ENCODE results near the gene FOXK2.
A peak's percentile ranks its signal among the peaks of the same experiment; 100 is the strongest.

FOXK2 gene

DNA sequence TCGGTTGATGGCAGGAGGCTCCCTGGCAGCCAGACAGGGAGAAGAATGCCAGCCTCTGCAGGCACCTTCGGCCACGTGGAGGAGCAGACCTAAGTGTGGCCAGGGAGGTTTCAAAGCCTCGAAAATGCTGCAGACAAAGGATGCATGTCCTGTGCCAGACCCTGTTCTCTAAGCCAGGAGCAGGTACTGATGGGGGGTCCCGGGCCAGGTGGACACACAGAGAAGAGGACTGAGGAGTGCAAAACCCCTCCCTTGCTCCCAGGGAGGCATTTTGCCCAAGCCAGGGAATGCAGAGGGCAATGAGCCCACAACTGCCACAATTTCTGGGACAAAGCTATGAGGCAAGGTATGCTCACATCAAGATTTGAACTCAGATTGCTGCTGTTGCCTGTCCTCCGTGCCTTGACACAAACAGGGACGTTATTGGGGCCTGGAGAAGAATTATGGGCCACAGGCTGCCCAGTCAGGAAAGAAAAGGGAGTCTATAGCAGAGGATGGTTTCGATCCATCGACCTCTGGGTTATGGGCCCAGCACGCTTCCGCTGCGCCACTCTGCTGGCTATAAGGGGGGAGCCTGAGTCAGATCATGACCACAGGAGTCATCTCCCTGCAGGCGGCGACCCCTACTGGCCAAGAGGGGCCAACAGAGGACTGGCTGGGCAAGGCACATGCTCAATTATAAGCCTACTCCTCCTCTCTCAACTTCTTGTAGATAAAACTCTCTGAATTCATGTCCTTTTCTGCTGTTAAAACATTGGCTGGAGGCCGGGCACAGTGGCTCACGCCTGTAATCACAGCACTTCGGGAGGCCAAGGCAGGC, 25.1 kb upstream of the FOXK2 start:
- no peaks in the 10 kb centered on the region for H3K36me3 ChIP-seq (ENCODE audit: control insufficient read depth, insufficient read depth, low read length)
- no peaks in the 10 kb centered on the region for H3K27me3 ChIP-seq (replicated peaks; ENCODE audit: control insufficient read depth, insufficient read depth, low read length, poor library complexity, severe bottlenecking)
- H3K4me1 ChIP-seq (ENCODE audit: control insufficient read depth, insufficient read depth, low read length, poor library complexity, severe bottlenecking) = peaks cover 6% of the 10 kb centered on the region
- no peaks in the 10 kb centered on the region for H3K9me3 ChIP-seq (ENCODE audit: control insufficient read depth, low read length)
- H3K27ac ChIP-seq (ENCODE audit: insufficient read depth, low read length, poor library complexity, severe bottlenecking) = peak overlapping the region; percentile 5
- no peak overlapping the region for H3K4me3 ChIP-seq (ENCODE audit: insufficient read depth, low read depth, low read length, poor library complexity, severe bottlenecking)
- DNase-seq = peak; percentile 70 to 79 (median 78)

DNA sequence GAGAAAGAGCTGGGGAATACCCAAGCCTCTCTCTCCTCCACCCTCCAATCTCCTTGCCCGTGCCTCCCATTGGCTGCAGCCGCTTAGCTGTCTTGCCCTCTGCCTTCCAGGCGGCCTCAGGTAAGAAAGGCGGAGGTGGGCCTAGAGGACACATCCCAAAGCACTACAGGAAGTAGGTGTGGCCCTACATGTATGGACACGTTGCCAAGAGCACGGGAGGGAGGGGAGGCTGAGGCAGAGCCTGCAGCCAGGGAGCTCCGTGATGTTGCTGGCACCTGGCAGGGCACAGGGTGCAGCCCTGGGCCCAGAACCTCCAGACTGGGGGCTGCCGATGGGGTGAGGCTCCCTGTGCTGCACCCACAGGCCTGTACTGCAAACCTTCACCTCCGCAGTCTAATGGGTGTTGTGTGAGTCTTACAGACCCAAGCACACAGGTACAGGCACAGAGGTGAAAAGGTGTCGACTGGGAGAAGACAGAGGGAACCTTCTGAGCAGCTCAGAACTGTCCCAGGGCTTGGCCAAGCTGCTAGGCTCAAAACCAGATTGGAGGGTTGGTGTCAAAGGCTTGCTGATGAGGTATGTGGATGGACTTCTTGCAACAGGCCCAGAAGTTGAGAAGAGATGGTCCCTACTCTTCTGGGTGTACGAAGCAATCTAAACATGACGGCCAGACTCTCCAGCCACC, 23.5 kb upstream of the FOXK2 start:
- Histone ChIP-seq H3K27me3 (replicated peaks; ENCODE audit: control insufficient read depth, insufficient read depth, low read length, poor library complexity, severe bottlenecking) (no peaks in the 10 kb centered on the region), H3K4me3 (ENCODE audit: insufficient read depth, low read depth, low read length, poor library complexity, severe bottlenecking) (no peak overlapping the region), H3K4me1 (ENCODE audit: control insufficient read depth, insufficient read depth, low read length, poor library complexity, severe bottlenecking) (peaks cover 6% of the 10 kb centered on the region), H3K9me3 (ENCODE audit: control insufficient read depth, low read length) (no peaks in the 10 kb centered on the region), H3K27ac (ENCODE audit: insufficient read depth, low read length, poor library complexity, severe bottlenecking) (peak overlapping the region; percentile 66), H3K36me3 (ENCODE audit: control insufficient read depth, insufficient read depth, low read length) (no peaks in the 10 kb centered on the region)
- no peak for DNase-seq

- peak overlapping the region; percentile 63 for H3K4me3 ChIP-seq (ENCODE audit: insufficient read depth, low read depth, low read length, poor library complexity, severe bottlenecking)
- DNase-seq = peak; percentile 72 to 90 (median 84)
- H3K9me3 ChIP-seq (ENCODE audit: control insufficient read depth, low read length) = no peaks in the 10 kb centered on the region
- no peaks in the 10 kb centered on the region for H3K36me3 ChIP-seq (ENCODE audit: control insufficient read depth, insufficient read depth, low read length)
- peaks cover 6% of the 10 kb centered on the region for H3K4me1 ChIP-seq (ENCODE audit: control insufficient read depth, insufficient read depth, low read length, poor library complexity, severe bottlenecking)
- H3K27me3 ChIP-seq (replicated peaks; ENCODE audit: control insufficient read depth, insufficient read depth, low read length, poor library complexity, severe bottlenecking) = no peaks in the 10 kb centered on the region
- H3K27ac ChIP-seq (ENCODE audit: insufficient read depth, low read length, poor library complexity, severe bottlenecking) = peak overlapping the region; percentile 66
Observed at GRCh38 chr17:82496529-82497434, 22.8 kb upstream of the FOXK2 start.

DNA sequence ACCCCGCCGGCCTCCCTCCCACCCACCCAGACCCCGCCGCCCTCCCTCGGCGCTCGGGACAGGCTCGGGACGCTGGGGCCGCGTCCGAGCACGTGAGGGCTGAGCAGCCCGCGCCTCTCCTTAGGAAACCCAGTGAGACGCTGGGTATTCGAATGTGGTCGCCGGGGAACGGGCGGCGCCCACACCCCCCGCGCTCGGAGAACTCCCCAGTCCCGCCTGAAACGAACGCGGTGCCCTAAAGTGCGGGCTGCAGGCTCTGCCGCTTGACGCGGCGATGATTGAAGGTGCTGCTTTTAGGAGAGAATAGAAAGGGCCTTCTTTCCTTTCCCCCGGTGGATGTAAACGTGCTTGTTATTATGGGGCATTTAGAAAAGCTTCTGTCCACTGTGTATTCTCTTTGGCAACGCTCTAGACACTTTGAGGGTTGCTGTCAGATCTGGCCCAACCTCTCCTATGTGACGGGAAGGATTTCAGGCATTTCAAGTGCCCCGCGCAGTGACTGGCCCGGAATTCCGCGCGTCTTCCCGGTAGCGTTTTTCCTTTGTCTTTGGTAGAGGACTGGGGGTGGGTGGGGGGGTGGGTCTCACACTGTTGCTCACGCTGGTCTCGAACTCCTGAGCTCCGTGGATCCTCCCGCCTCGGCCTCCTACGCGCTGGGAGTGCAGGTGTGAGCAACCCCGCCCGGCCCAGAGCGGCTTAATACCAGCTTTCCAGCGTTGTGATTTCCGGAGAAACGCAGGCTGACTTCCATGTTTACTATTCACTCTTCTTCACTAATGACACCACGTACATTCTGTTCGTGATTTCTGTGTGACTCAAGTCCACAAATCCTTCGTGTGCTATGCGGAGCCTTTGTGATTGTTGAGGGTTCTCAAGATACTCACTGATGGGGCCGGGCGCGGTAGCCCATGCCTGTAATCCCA, 21.8 kb upstream of the FOXK2 start:
- Histone ChIP-seq H3K4me1 (ENCODE audit: control insufficient read depth, insufficient read depth, low read length, poor library complexity, severe bottlenecking) (peaks cover 6% of the 10 kb centered on the region), H3K27me3 (replicated peaks; ENCODE audit: control insufficient read depth, insufficient read depth, low read length, poor library complexity, severe bottlenecking) (no peaks in the 10 kb centered on the region), H3K9me3 (ENCODE audit: control insufficient read depth, low read length) (no peaks in the 10 kb centered on the region), H3K27ac (ENCODE audit: insufficient read depth, low read length, poor library complexity, severe bottlenecking) (peak overlapping the region; percentile 57), H3K36me3 (ENCODE audit: control insufficient read depth, insufficient read depth, low read length) (no peaks in the 10 kb centered on the region), H3K4me3 (ENCODE audit: insufficient read depth, low read depth, low read length, poor library complexity, severe bottlenecking) (peak overlapping the region; percentile 57)
- peak; percentile 36 to 45 (median 39) for DNase-seq

GRCh38 chr17:82502207-82502606, 17.3 kb upstream of the FOXK2 start:
- Histone ChIP-seq H3K36me3 (ENCODE audit: control insufficient read depth, insufficient read depth, low read length) (no peaks in the 10 kb centered on the region), H3K4me1 (ENCODE audit: control insufficient read depth, insufficient read depth, low read length, poor library complexity, severe bottlenecking) (peaks cover 6% of the 10 kb centered on the region), H3K4me3 (ENCODE audit: insufficient read depth, low read depth, low read length, poor library complexity, severe bottlenecking) (no peak overlapping the region), H3K27ac (ENCODE audit: insufficient read depth, low read length, poor library complexity, severe bottlenecking) (no peak overlapping the region), H3K27me3 (replicated peaks; ENCODE audit: control insufficient read depth, insufficient read depth, low read length, poor library complexity, severe bottlenecking) (no peaks in the 10 kb centered on the region), H3K9me3 (ENCODE audit: control insufficient read depth, low read length) (no peaks in the 10 kb centered on the region)
- DNase-seq = no peak

DNA sequence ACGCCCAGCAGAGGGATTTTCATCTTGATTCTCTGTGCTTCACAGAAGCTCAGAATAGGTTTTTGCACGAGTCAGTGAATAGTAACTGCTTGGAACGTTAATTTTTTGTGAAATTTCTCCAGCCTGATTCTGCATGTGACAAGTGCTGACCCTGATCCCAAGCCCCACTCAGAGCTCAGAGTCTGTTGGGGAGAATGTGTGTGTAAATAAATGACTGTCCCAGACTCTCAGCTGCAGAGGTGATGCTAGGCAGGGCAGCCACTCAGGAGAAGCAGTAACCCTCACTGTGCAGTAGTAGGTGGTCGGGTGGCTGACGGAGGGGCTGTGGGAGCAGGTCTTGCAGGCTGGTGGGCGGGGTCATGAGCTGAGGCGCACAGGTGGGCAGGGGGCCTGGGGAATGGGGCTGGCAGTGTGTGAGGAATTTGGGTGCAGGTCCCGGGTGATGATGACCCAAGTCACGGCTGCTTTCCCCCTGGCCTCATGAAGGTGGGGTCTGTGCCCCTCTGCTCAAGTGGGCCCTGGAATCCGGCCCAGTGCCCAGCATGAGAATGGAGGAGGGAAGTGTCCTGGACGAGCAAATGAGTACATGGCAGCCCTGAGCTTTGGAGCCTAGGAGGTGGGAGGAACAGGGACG, 16.3 kb upstream of the FOXK2 start:
- Histone ChIP-seq H3K27ac (ENCODE audit: insufficient read depth, low read length, poor library complexity, severe bottlenecking) (no peak overlapping the region), H3K27me3 (replicated peaks; ENCODE audit: control insufficient read depth, insufficient read depth, low read length, poor library complexity, severe bottlenecking) (no peaks in the 10 kb centered on the region), H3K4me3 (ENCODE audit: insufficient read depth, low read depth, low read length, poor library complexity, severe bottlenecking) (no peak overlapping the region), H3K36me3 (ENCODE audit: control insufficient read depth, insufficient read depth, low read length) (no peaks in the 10 kb centered on the region), H3K4me1 (ENCODE audit: control insufficient read depth, insufficient read depth, low read length, poor library complexity, severe bottlenecking) (no peaks in the 10 kb centered on the region), H3K9me3 (ENCODE audit: control insufficient read depth, low read length) (no peaks in the 10 kb centered on the region)
- DNase-seq = no peak

- no peaks in the 10 kb centered on the region for H3K27me3 ChIP-seq (replicated peaks; ENCODE audit: control insufficient read depth, insufficient read depth, low read length, poor library complexity, severe bottlenecking)
- no peak overlapping the region for H3K4me3 ChIP-seq (ENCODE audit: insufficient read depth, low read depth, low read length, poor library complexity, severe bottlenecking)
- H3K9me3 ChIP-seq (ENCODE audit: control insufficient read depth, low read length) = no peaks in the 10 kb centered on the region
Observed at GRCh38 chr17:82503728-82504308, 15.7 kb upstream of the FOXK2 start.

GRCh38 chr17:82505296-82505695, 14.2 kb upstream of the FOXK2 start:
- no peak for DNase-seq
- H3K4me1 ChIP-seq (ENCODE audit: control insufficient read depth, insufficient read depth, low read length, poor library complexity, severe bottlenecking) = no peaks in the 10 kb centered on the region
- no peak overlapping the region for H3K4me3 ChIP-seq (ENCODE audit: insufficient read depth, low read depth, low read length, poor library complexity, severe bottlenecking)
- no peaks in the 10 kb centered on the region for H3K36me3 ChIP-seq (ENCODE audit: control insufficient read depth, insufficient read depth, low read length)
- H3K27ac ChIP-seq (ENCODE audit: insufficient read depth, low read length, poor library complexity, severe bottlenecking) = no peak overlapping the region
- no peaks in the 10 kb centered on the region for H3K27me3 ChIP-seq (replicated peaks; ENCODE audit: control insufficient read depth, insufficient read depth, low read length, poor library complexity, severe bottlenecking)
- no peaks in the 10 kb centered on the region for H3K9me3 ChIP-seq (ENCODE audit: control insufficient read depth, low read length)

More at GRCh38 chr17:82503728-82504308, 15.7 kb upstream of the FOXK2 start:
- Histone ChIP-seq H3K36me3 (ENCODE audit: control insufficient read depth, insufficient read depth, low read length) (no peaks in the 10 kb centered on the region), H3K4me1 (ENCODE audit: control insufficient read depth, insufficient read depth, low read length, poor library complexity, severe bottlenecking) (no peaks in the 10 kb centered on the region), H3K27ac (ENCODE audit: insufficient read depth, low read length, poor library complexity, severe bottlenecking) (no peak overlapping the region)
- no peak for DNase-seq
